Gastrocnemius medialis (tissue), 4 donors: ENCODE data around the gene FALEC. TPM values are rescaled to one million over a fixed set of nuclear protein-coding genes. Genes with fewer than 3 reads are reported as not detected.

Experiments
- ATAC-seq, 2 donors: fragments of 150-250 bp; one replicate each; pipeline ENCODE4 v1.9.1; 2016
- DNase-seq, 2 donors: peaks; one replicate each; pipeline ENCODE4 v3.0.0-alpha.2; 2019
- H3K27ac ChIP-seq, 4 donors: fragments of 200-600 bp; sonication (generic); 1 replicate in 1 of 4; 2 replicates in 3 of 4; pipeline ENCODE4 v1.5.1; 2016 to 2018; ENCODE audit warnings: mild to moderate bottlenecking in 2 of 4, moderate library complexity in 1 of 4
- H3K27me3 ChIP-seq, 3 donors: fragments of 200-600 bp; sonication (generic) in 2 of 3; 1 replicate in 1 of 3; 2 replicates in 2 of 3; pipeline versions ENCODE4 v1.5.1 to v1.6.0; 2016 to 2019; ENCODE audit warnings: mild to moderate bottlenecking in 1 of 3, moderate library complexity in 1 of 3
- H3K36me3 ChIP-seq, 2 donors: fragments of 200-600 bp; sonication (generic) in 1 of 2; one replicate each; pipeline ENCODE4 v1.5.1; 2017 to 2018
- H3K4me1 ChIP-seq, 2 donors: fragments of 200-600 bp; sonication (generic) in 1 of 2; one replicate each; pipeline ENCODE4 v1.5.1; 2016 to 2017; ENCODE audit warnings: mild to moderate bottlenecking in 2 of 2
- H3K4me3 ChIP-seq, 4 donors: fragments of 200-600 bp; sonication (generic) in 3 of 4; 1 replicate in 1 of 4; 2 replicates in 3 of 4; pipeline ENCODE4 v1.5.1; 2016 to 2019; ENCODE audit warnings: mild to moderate bottlenecking in 2 of 4
- H3K9me3 ChIP-seq, 3 donors: fragments of 200-600 bp; sonication (generic) in 2 of 3; 1 replicate in 1 of 3; 2 replicates in 2 of 3; pipeline ENCODE4 v1.5.1; 2016 to 2019
- CTCF ChIP-seq, 5 experiments: fragments of 450-650 bp in 3 of 5; fragments of 200-600 bp in 2 of 5; sonication (generic) in 2 of 5; IDR thresholded peaks in 4 of 5; conservative IDR thresholded peaks in 1 of 5; 1 replicate in 4 of 5; 2 replicates in 1 of 5; pipeline ENCODE4 v1.5.1; 2016 to 2019; ENCODE audit warnings: antibody characterized with exemption in 5 of 5, mild to moderate bottlenecking in 3 of 5, moderate library complexity in 3 of 5
- POLR2A ChIP-seq, 2 donors: fragments of 450-650 bp; IDR thresholded peaks; one replicate each; pipeline ENCODE4 v1.6.1; 2017; ENCODE audit warnings: antibody characterized with exemption in 2 of 2, mild to moderate bottlenecking in 2 of 2, moderate library complexity in 2 of 2
- in situ Hi-C, 4 donors: fragments of 200-750 bp; cut with MboI; loops; one replicate each; pipeline versions ENCODE4 v1.15.0 to v1.8.0; 2017; ENCODE audit warnings: low sequenced_read_pairs in 4 of 4
- intact Hi-C: fragments of 100-400 bp; cut with DNase I; formaldehyde crosslinking; loops from one replicate; pipeline ENCODE4 v1.15.1; 2023; ENCODE audit warnings: low total_unique reads
- total RNA-seq, 4 donors: library from RNA; depleted of rRNA; stranded (reverse); fragments of >200 nt; gene quantifications; one replicate each; pipeline versions ENCODE4 v1.1.0 to v1.2.3, GENCODE V29; 2016

Gene FALEC
- total RNA-seq, 4 donors from 2014 or later: not detected

- intact Hi-C loops (no loop called here), in situ Hi-C loops (no loop called here)
- no peak for TF ChIP-seq CTCF (IDR thresholded peaks at IDR 0.05 in 4 of 5, conservative IDR thresholded peaks at IDR 0.05 in 1 of 5)
- TF ChIP-seq POLR2A (IDR thresholded peaks at IDR 0.05): no peak
- no peaks in the 10 kb centered on the region for H3K27me3 ChIP-seq
- no peak overlapping the region for H3K27ac ChIP-seq
- H3K36me3 ChIP-seq: peaks cover 0 to 39% of the 10 kb centered on the region in 2 donors
- H3K4me1 ChIP-seq: peaks cover 0 to 7% of the 10 kb centered on the region in 2 donors
- H3K4me3 ChIP-seq: no peak overlapping the region
- DNase-seq: no peak
- ATAC-seq: no peak
- H3K9me3 ChIP-seq: no peaks in the 10 kb centered on the region
Measured at GRCh38 chr1:150505431-150505830, 10.1 kb upstream of the FALEC start.

DNA sequence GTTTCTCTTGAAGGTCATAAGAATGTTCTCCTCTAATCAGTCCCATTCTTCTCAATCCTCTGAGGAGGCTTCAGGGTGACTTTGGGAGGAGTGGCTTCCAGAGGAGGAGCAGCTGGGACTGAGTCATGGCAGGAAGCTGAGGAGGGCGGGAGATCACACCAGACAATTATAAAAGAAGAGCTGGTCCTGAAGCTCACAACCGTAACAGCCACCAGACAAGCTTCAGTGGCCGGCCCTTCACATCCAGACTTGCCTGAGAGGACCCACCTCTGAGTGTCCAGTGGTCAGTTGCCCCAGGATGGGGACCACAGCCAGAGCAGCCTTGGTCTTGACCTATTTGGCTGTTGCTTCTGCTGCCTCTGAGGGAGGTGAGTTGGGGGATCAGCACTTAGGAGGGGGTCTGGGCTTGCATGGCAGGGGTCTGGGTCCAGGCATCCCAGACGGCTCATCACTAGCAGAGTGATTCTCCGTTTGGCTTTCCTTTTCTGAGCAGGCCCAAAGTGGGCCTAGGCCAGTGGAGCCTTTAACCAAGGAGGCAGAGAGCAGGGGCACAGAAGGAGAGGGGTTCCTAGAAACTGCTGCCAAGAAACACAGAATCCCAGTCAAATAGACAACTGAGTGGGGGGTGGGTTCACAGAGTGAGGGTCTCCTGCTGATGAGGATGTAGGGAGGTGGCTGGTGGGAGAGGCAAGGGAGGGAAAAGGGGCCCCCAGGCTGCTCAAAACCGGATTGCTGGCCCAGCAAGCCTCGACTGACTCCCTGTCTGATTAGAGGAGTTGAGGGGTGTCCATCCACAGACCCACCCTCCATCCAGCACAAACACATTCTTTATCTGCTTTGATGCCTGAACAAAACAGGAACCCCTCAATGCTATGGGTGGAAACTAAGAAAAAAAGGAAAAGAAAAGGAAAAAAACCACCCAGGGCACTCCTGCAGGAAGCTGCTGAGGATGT lies 7.4 kb upstream of the FALEC start, which contains the start of gene ECM1:
Gene ECM1, plus strand, starts transcription at position 198 of the 953 bp plus-strand sequence. Its CDS starts 101 bp downstream, at position 299.
- peaks cover 0 to 7% of the 10 kb centered on the region in 2 donors for H3K4me1 ChIP-seq
- no peak for TF ChIP-seq POLR2A (IDR thresholded peaks at IDR 0.05)
- TF ChIP-seq CTCF (IDR thresholded peaks at IDR 0.05 in 4 of 5, conservative IDR thresholded peaks at IDR 0.05 in 1 of 5): no peak
- peak within 1 kb of the TSS; percentile 63 to 76 (median 71) for H3K27ac ChIP-seq
- DNase-seq: peak; percentile 44 to 63
- peak within 1 kb of the TSS in 3 of 4 donors; percentile 19 to 33 (median 21) for H3K4me3 ChIP-seq
- no peaks in the 10 kb centered on the region for H3K27me3 ChIP-seq
- no peaks in the 10 kb centered on the region for H3K9me3 ChIP-seq
- ATAC-seq: peak; percentile 84 to 86
- in situ Hi-C loops: no loop called here
- H3K36me3 ChIP-seq: peaks cover 0 to 36% of the 10 kb centered on the region in 2 donors
- intact Hi-C loops: no loop called here

DNA sequence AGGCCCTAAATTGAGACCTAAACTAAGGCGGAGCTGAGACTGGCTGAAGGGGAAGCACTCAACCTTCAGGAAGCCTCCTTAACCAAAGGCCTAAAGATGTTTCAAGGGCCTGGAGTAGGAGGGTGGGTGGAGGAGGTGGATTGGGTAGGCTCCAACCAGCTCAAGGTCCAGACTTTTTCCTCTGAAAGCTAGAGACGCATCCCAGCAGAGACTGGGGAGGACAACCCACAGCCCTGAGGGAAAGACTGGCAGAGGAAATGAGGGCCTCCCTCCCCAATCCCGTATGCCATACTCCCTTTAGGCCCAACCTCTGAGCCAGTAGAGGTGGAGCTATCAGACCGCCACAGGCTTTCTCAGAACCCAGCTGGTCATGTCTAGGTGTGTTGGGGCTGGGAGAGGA lies 6.6 kb upstream of the FALEC start:
- TF ChIP-seq POLR2A (IDR thresholded peaks at IDR 0.05) (no peak), CTCF (IDR thresholded peaks at IDR 0.05 in 4 of 5, conservative IDR thresholded peaks at IDR 0.05 in 1 of 5) (no peak)
- Histone ChIP-seq H3K9me3 (no peaks in the 10 kb centered on the region), H3K36me3 (peaks cover 0 to 34% of the 10 kb centered on the region in 2 donors), H3K27me3 (no peaks in the 10 kb centered on the region), H3K4me3 (peak overlapping the region in 1 of 4 donors; percentile 19), H3K27ac (peak overlapping the region in 2 of 4 donors; percentile 63 to 76), H3K4me1 (peaks cover 0 to 7% of the 10 kb centered on the region in 2 donors)
- in situ Hi-C loops: no loop called here
- no peak for DNase-seq
- intact Hi-C loops: no loop called here
- no peak for ATAC-seq

- H3K27me3 ChIP-seq: no peaks in the 10 kb centered on the region
- no peaks in the 10 kb centered on the region for H3K9me3 ChIP-seq
- in situ Hi-C loops: no loop called here
- no peak overlapping the region for H3K27ac ChIP-seq
- DNase-seq (no peak), ATAC-seq (no peak)
- TF ChIP-seq CTCF (IDR thresholded peaks at IDR 0.05 in 4 of 5, conservative IDR thresholded peaks at IDR 0.05 in 1 of 5): no peak
- no peak for TF ChIP-seq POLR2A (IDR thresholded peaks at IDR 0.05)
- no peak overlapping the region for H3K4me3 ChIP-seq
- intact Hi-C loops: loop anchor here (10.0 kb wide), 1 partner anchor 147 kb away; the partner anchor contains the start of gene RPRD2
- peaks cover 0 to 12% of the 10 kb centered on the region in 2 donors for H3K36me3 ChIP-seq
- peaks cover 6 to 18% of the 10 kb centered on the region in 2 donors for H3K4me1 ChIP-seq
Measured at GRCh38 chr1:150511551-150511950, 4.0 kb upstream of the FALEC start.
